OCI-LY1 (cell line): Measurements from ENCODE around the gene SLC24A3.

Source experiments
- H2AFZ ChIP-seq: fragments of 200-600 bp; sonication (generic), shearing (Covaris generic); 2 replicates; pipeline ENCODE4 v1.6.0; 2014; ENCODE audit warnings: antibody characterized with exemption, mild to moderate bottlenecking, low read length
- H3F3A ChIP-seq: fragments of 200-600 bp; sonication (generic), shearing (Covaris generic); 2 replicates; pipeline ENCODE4 v1.6.0; 2014; ENCODE audit warnings: mild to moderate bottlenecking, antibody characterized with exemption, low read length, moderate library complexity; ENCODE audit not compliant: insufficient read depth
- H3K27ac ChIP-seq: fragments of 200-600 bp; sonication (generic); 2 replicates; pipeline ENCODE4 v1.5.1; 2014; ENCODE audit warnings: low read length, mixed run types, mild to moderate bottlenecking, low read depth; ENCODE audit not compliant: poor library complexity, severe bottlenecking
- H3K27me3 ChIP-seq: fragments of 200-600 bp; sonication (generic); 2 replicates; pipeline ENCODE4 v1.6.0; 2014; ENCODE audit warnings: antibody characterized with exemption, mild to moderate bottlenecking, low read length, moderate library complexity; ENCODE audit not compliant: insufficient read depth
- H3K36me3 ChIP-seq: fragments of 200-600 bp; sonication (generic); 2 replicates; pipeline ENCODE4 v1.6.1; 2014; ENCODE audit warnings: mild to moderate bottlenecking, antibody characterized with exemption, low read length, moderate library complexity, mixed read lengths; ENCODE audit not compliant: insufficient read depth
- H3K4me1 ChIP-seq: fragments of 200-600 bp; sonication (generic); 2 replicates; pipeline ENCODE4 v1.5.1; 2014; ENCODE audit warnings: mild to moderate bottlenecking, low read length, moderate library complexity; ENCODE audit not compliant: insufficient read depth, severe bottlenecking
- H3K4me2 ChIP-seq: fragments of 200-600 bp; sonication (generic), shearing (Covaris generic); 2 replicates; pipeline ENCODE4 v1.6.1; 2014; ENCODE audit warnings: low read length
- H3K4me3 ChIP-seq: fragments of 200-600 bp; sonication (generic); 2 replicates; pipeline ENCODE4 v1.5.1; 2014; ENCODE audit warnings: low read length, low read depth, mild to moderate bottlenecking, mixed read lengths; ENCODE audit not compliant: poor library complexity, severe bottlenecking
- H3K79me2 ChIP-seq: fragments of 200-600 bp; shearing (Covaris generic); 2 replicates; pipeline ENCODE4 v1.6.1; 2016; ENCODE audit warnings: mixed run types, low read length, mixed read lengths; ENCODE audit not compliant: insufficient read depth
- H3K9ac ChIP-seq: fragments of 200-600 bp; sonication (generic), shearing (Covaris generic); 2 replicates; pipeline ENCODE4 v1.6.1; 2014; ENCODE audit warnings: mild to moderate bottlenecking, low read length, mixed read lengths
- H3K9me2 ChIP-seq: fragments of 200-600 bp; sonication (generic), shearing (Covaris generic); 2 replicates; pipeline ENCODE4 v1.6.1; 2014; ENCODE audit warnings: low read depth, mild to moderate bottlenecking, low read length, mixed read lengths
- H3K9me3 ChIP-seq: fragments of 200-600 bp; shearing (Covaris generic); 2 replicates; pipeline ENCODE4 v1.6.1; 2014; ENCODE audit warnings: low read length, mixed read lengths
- H4K20me1 ChIP-seq: fragments of 200-600 bp; sonication (generic), shearing (Covaris generic); 2 replicates; pipeline ENCODE4 v1.6.0; 2016; ENCODE audit warnings: mild to moderate bottlenecking, low read length; ENCODE audit not compliant: insufficient read depth
- EZH2 ChIP-seq: fragments of 200-600 bp; sonication (generic), shearing (Covaris generic); IDR thresholded peaks from 2 replicates; pipeline ENCODE4 v1.8.0; 2017; ENCODE audit warnings: borderline replicate concordance, mixed run types, mild to moderate bottlenecking, antibody characterized with exemption, low read length, moderate library complexity, mixed read lengths
- TF ChIP-seq, protein P1 (sequence below): fragments of 200-600 bp; sonication (generic), shearing (Covaris generic); IDR thresholded peaks from 2 replicates; pipeline ENCODE4 v1.5.1; 2017; ENCODE audit warnings: mild to moderate bottlenecking, antibody characterized with exemption, low read length, moderate library complexity, mixed read lengths

SLC24A3 gene

GRCh38 chr20:19758501-19759331, 546.3 kb downstream of the SLC24A3 start:
- no peaks in the 10 kb centered on the region for H4K20me1 ChIP-seq
- H3K9me3 ChIP-seq: no peaks in the 10 kb centered on the region
- no peak overlapping the region for H3K4me2 ChIP-seq
- no peak overlapping the region for H3K4me3 ChIP-seq
- TF ChIP-seq, protein P1, sequence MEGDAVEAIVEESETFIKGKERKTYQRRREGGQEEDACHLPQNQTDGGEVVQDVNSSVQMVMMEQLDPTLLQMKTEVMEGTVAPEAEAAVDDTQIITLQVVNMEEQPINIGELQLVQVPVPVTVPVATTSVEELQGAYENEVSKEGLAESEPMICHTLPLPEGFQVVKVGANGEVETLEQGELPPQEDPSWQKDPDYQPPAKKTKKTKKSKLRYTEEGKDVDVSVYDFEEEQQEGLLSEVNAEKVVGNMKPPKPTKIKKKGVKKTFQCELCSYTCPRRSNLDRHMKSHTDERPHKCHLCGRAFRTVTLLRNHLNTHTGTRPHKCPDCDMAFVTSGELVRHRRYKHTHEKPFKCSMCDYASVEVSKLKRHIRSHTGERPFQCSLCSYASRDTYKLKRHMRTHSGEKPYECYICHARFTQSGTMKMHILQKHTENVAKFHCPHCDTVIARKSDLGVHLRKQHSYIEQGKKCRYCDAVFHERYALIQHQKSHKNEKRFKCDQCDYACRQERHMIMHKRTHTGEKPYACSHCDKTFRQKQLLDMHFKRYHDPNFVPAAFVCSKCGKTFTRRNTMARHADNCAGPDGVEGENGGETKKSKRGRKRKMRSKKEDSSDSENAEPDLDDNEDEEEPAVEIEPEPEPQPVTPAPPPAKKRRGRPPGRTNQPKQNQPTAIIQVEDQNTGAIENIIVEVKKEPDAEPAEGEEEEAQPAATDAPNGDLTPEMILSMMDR: no peak
- no peak for TF ChIP-seq EZH2
- no peaks in the 10 kb centered on the region for H3K36me3 ChIP-seq
- H3K4me1 ChIP-seq: no peaks in the 10 kb centered on the region
- no peak overlapping the region for H3K27ac ChIP-seq
- no peak overlapping the region for H3K9ac ChIP-seq
- H3F3A ChIP-seq: no peaks in the 10 kb centered on the region
- no peaks in the 10 kb centered on the region for H3K9me2 ChIP-seq
- no peaks in the 10 kb centered on the region for H3K79me2 ChIP-seq
- H3K27me3 ChIP-seq: no peaks in the 10 kb centered on the region
- no peak overlapping the region for H2AFZ ChIP-seq

DNA sequence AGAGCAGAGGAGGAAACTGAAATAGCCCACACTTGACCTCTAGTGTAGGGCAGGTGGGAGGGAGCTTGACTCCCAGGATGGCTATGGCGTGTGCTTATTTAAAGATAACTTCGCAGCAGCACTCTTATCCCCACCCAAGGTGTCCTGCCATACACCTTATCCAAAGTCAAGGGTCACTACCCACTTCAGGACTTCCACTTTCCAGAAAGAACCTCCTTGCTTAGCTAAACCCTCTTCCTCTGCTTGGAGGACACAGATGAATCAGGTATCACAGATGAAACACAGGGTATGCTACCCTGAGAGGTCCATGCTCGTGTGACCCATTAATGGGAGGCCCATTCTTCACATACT, 547.9 kb downstream of the SLC24A3 start:
- Histone ChIP-seq H3K9ac (no peak overlapping the region), H3K4me2 (no peak overlapping the region), H3K27me3 (no peaks in the 10 kb centered on the region), H3F3A (no peaks in the 10 kb centered on the region), H4K20me1 (no peaks in the 10 kb centered on the region), H3K27ac (no peak overlapping the region), H3K36me3 (no peaks in the 10 kb centered on the region), H3K4me3 (no peak overlapping the region), H3K79me2 (no peaks in the 10 kb centered on the region), H2AFZ (no peak overlapping the region), H3K9me2 (no peaks in the 10 kb centered on the region), H3K4me1 (no peaks in the 10 kb centered on the region), H3K9me3 (no peaks in the 10 kb centered on the region)
- TF ChIP-seq EZH2: no peak
- TF ChIP-seq, protein P1: no peak

GRCh38 chr20:19761326-19761725, 548.9 kb downstream of the SLC24A3 start:
- Histone ChIP-seq H3F3A (no peaks in the 10 kb centered on the region), H4K20me1 (no peaks in the 10 kb centered on the region), H2AFZ (no peak overlapping the region), H3K79me2 (no peaks in the 10 kb centered on the region), H3K27ac (no peak overlapping the region), H3K4me1 (no peaks in the 10 kb centered on the region), H3K4me3 (no peak overlapping the region), H3K9me3 (no peaks in the 10 kb centered on the region), H3K9ac (no peak overlapping the region), H3K27me3 (no peaks in the 10 kb centered on the region; the same call in 1 of the 2 replicates), H3K4me2 (no peak overlapping the region), H3K9me2 (no peaks in the 10 kb centered on the region), H3K36me3 (no peaks in the 10 kb centered on the region)
- TF ChIP-seq, protein P1: no peak
- TF ChIP-seq EZH2: no peak
